OCI-LY7 (cell line): ENCODE data around the gene ERFE. TPM values are rescaled to one million over a fixed set of nuclear protein-coding genes. Genes with fewer than 3 reads are reported as not detected.

Experiments
- BruUV-seq: library from RNA; stranded (reverse); fragments of 400-500 nt; replicated peaks from 2 replicates; lab custom pipeline; 2021; lab: Mats Ljungman, UMichigan
- CTCF ChIA-PET: fragments of 300-600 bp; sonication (Branson Sonifier 250); formaldehyde crosslinking; loops from one replicate; lab custom pipeline; 2022; ENCODE audit warnings: antibody characterized with exemption; ENCODE audit not compliant: unreplicated experiment; lab: Charles Lee
- POLR2A ChIA-PET: fragments of 300-600 bp; sonication (Branson Sonifier 250); formaldehyde crosslinking; loops from one replicate; lab custom pipeline; 2022; ENCODE audit warnings: antibody characterized with exemption; lab: Charles Lee
- DNase-seq: peaks from one replicate; pipeline ENCODE4 v3.0.0-alpha.2; 2015; ENCODE audit warnings: low spot score
- H2AFZ ChIP-seq: fragments of 200-600 bp; sonication (generic), shearing (Covaris generic); 2 replicates; pipeline ENCODE4 v1.6.1; 2014; ENCODE audit warnings: mild to moderate bottlenecking, antibody characterized with exemption, low read length, moderate library complexity
- H3K27ac ChIP-seq: fragments of 200-600 bp; sonication (generic); 2 replicates; pipeline ENCODE4 v1.5.1; 2014; ENCODE audit warnings: mixed run types, low read depth, mild to moderate bottlenecking, moderate library complexity, low read length, inconsistent platforms; ENCODE audit not compliant: poor library complexity, severe bottlenecking
- H3K36me3 ChIP-seq: fragments of 200-600 bp; sonication (generic); 2 replicates; pipeline ENCODE4 v1.6.1; 2014; ENCODE audit warnings: mild to moderate bottlenecking, antibody characterized with exemption, low read length, moderate library complexity, mixed read lengths; ENCODE audit not compliant: insufficient read depth
- H3K4me1 ChIP-seq: fragments of 200-600 bp; sonication (generic); 2 replicates; pipeline ENCODE4 v1.5.1; 2014; ENCODE audit warnings: mild to moderate bottlenecking, low read length; ENCODE audit not compliant: insufficient read depth, poor library complexity, severe bottlenecking
- H3K4me2 ChIP-seq: fragments of 200-600 bp; sonication (generic); 2 replicates; pipeline ENCODE4 v1.6.1; 2014; ENCODE audit warnings: mild to moderate bottlenecking, low read length
- H3K4me3 ChIP-seq: fragments of 200-600 bp; sonication (generic); 2 replicates; pipeline ENCODE4 v1.5.1; 2014; ENCODE audit warnings: mild to moderate bottlenecking, low read depth, low read length; ENCODE audit not compliant: poor library complexity, severe bottlenecking
- H3K79me2 ChIP-seq: fragments of 200-600 bp; sonication (generic); 2 replicates; pipeline ENCODE4 v1.6.1; 2016; ENCODE audit warnings: low read depth, mild to moderate bottlenecking, low read length, moderate library complexity, mixed read lengths; ENCODE audit not compliant: insufficient read depth
- H3K9me2 ChIP-seq: fragments of 200-600 bp; sonication (generic); 2 replicates; pipeline ENCODE4 v1.6.1; 2016; ENCODE audit warnings: mild to moderate bottlenecking, low read length, mixed read lengths; ENCODE audit not compliant: insufficient read depth
- H3K9me3 ChIP-seq: fragments of 200-600 bp; sonication (generic); 2 replicates; pipeline ENCODE4 v1.6.1; 2014; ENCODE audit warnings: mild to moderate bottlenecking, mixed run types, low read length, mixed read lengths
- H4K20me1 ChIP-seq: fragments of 200-600 bp; sonication (generic); 2 replicates; pipeline ENCODE4 v1.6.1; 2014; ENCODE audit warnings: mild to moderate bottlenecking, antibody characterized with exemption, low read length, moderate library complexity, mixed read lengths; ENCODE audit not compliant: insufficient read depth
- EZH2phosphoT487 ChIP-seq: fragments of 200-600 bp; sonication (generic); IDR thresholded peaks from 2 replicates; pipeline ENCODE4 v1.6.1; 2018; ENCODE audit warnings: low read depth, borderline replicate concordance, mild to moderate bottlenecking, mixed run types, antibody characterized with exemption, low read length, moderate library complexity, mixed read lengths
- intact Hi-C: fragments of 100-400 bp; cut with micrococcal nuclease; formaldehyde crosslinking; loops from one replicate; pipeline ENCODE4 v1.10.0; 2022; ENCODE audit not compliant: unreplicated experiment
- total RNA-seq, 2 experiments: library from RNA; depleted of rRNA in 1 of 2; stranded (reverse); fragments of >200 nt in 1 of 2; shearing (Covaris generic) in 1 of 2; gene quantifications; 2 replicates each; pipeline ENCODE4 v1.2.3, GENCODE V29; 2014 to 2022
- TF ChIP-seq, protein P1 (sequence below): fragments of 200-600 bp; sonication (generic); conservative IDR thresholded peaks from 2 replicates; pipeline ENCODE4 v1.5.1; 2014; ENCODE audit warnings: mild to moderate bottlenecking, antibody characterized with exemption, low read length, moderate library complexity, mixed read lengths

ERFE gene
- total RNA-seq, 2 experiments from 2014 or later = 8.2 to 10.2 TPM

DNA sequence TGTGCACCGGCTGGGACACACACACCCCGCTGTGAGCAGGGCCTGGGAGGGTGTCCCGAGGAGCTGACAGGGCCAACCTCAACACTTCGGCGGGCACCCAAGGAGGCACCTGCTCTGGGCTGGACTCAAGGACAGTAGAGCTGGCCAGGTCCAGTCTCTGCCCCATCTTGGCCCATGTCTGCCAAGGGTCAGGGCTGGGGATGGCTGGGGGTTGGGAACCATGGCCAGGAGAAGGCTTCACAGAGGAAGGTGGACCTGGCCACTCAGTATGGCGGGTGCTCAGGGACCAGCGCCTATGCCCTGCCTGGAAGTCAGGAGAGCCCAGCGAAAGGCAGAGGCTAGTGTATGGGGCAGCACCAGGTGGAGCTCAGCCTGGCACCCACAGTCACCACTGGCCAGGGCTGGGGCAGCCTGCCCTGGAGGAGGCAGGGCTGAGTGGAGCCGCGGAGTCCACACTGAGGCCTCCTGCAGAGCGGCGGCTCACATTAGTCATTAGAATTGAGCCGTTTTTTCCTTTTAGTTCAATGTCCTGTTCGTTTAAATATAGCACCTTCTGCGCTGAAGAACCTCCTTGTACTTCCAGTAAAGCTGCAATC lies 4.2 kb downstream of the ERFE start:
- Histone ChIP-seq H3K9me3 (no peaks in the 10 kb centered on the region), H3K4me1 (peaks cover 21% of the 10 kb centered on the region), H3K4me2 (no peak overlapping the region), H3K9me2 (no peaks in the 10 kb centered on the region), H4K20me1 (no peaks in the 10 kb centered on the region), H3K36me3 (no peaks in the 10 kb centered on the region; the same call in 1 of the 2 replicates), H3K27ac (no peak overlapping the region), H3K79me2 (no peaks in the 10 kb centered on the region), H2AFZ (no peak overlapping the region), H3K4me3 (no peak overlapping the region)
- no peak for DNase-seq
- TF ChIP-seq, protein P1, sequence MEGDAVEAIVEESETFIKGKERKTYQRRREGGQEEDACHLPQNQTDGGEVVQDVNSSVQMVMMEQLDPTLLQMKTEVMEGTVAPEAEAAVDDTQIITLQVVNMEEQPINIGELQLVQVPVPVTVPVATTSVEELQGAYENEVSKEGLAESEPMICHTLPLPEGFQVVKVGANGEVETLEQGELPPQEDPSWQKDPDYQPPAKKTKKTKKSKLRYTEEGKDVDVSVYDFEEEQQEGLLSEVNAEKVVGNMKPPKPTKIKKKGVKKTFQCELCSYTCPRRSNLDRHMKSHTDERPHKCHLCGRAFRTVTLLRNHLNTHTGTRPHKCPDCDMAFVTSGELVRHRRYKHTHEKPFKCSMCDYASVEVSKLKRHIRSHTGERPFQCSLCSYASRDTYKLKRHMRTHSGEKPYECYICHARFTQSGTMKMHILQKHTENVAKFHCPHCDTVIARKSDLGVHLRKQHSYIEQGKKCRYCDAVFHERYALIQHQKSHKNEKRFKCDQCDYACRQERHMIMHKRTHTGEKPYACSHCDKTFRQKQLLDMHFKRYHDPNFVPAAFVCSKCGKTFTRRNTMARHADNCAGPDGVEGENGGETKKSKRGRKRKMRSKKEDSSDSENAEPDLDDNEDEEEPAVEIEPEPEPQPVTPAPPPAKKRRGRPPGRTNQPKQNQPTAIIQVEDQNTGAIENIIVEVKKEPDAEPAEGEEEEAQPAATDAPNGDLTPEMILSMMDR = no peak
- ChIA-PET CTCF (interaction anchor here (1.5 kb wide), 1 partner anchor 100 kb away, joined by 7 read pairs; no protein-coding TSS in a partner anchor), POLR2A (no interaction called here)
- BruUV-seq = no TSS peak
- intact Hi-C loops = loop anchor here (5.0 to 10.0 kb wide), 3 partner anchors 79 to 308 kb away; partner anchors contain the start of genes HES6, RAMP1 and UBE2F

DNA sequence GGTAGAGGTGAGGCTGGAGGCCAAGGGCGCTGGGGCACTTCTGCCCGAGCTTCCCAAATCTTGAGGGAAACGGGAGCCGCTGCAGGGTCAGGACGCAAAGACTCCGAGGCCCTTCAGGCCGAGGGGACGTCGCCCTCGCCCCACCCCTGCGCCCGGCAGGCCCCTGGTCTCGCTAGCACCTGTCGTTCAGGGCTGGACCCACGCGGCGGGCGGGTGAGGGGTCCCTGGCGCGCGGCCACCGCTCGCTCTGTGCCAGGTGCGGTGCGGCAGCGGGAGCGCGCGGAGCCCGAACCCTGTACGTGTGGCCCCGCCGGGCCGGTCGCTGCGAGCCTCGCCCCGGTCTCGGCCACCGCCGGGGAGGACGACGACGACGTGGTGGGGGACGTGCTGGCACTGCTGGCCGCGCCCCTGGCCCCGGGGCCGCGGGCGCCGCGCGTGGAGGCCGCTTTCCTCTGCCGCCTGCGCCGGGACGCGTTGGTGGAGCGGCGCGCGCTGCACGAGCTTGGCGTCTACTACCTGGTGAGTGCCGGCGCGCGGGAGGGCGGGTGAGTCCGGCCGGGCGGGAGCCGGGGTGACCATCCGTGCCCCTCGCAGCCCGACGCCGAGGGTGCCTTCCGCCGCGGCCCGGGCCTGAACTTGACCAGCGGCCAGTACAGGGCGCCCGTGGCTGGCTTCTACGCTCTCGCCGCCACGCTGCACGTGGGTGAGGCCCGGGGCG lies 4.9 kb downstream of the ERFE start:
- ChIA-PET CTCF (interaction anchor here (1.5 kb wide), 1 partner anchor 100 kb away, joined by 7 read pairs; no protein-coding TSS in a partner anchor), POLR2A (no interaction called here)
- no peak for TF ChIP-seq EZH2phosphoT487
- TF ChIP-seq, protein P1 = no peak
- H3K4me2 ChIP-seq = no peak overlapping the region
- intact Hi-C loops = loop anchor here (5.0 to 10.0 kb wide), 3 partner anchors 79 to 309 kb away; partner anchors contain the start of genes HES6, RAMP1 and UBE2F
- H3K4me3 ChIP-seq = no peak overlapping the region
- no TSS peak for BruUV-seq
- peaks cover 21% of the 10 kb centered on the region for H3K4me1 ChIP-seq
- no peaks in the 10 kb centered on the region for H4K20me1 ChIP-seq
- H3K36me3 ChIP-seq = no peaks in the 10 kb centered on the region; the same call in 1 of the 2 replicates
- no peaks in the 10 kb centered on the region for H3K9me2 ChIP-seq
- DNase-seq = no peak
- no peak overlapping the region for H2AFZ ChIP-seq
- no peak overlapping the region for H3K27ac ChIP-seq
- no peaks in the 10 kb centered on the region for H3K79me2 ChIP-seq
- H3K9me3 ChIP-seq = no peaks in the 10 kb centered on the region
